ENCODE data around the gene RECQL5. TPM values are rescaled to one million over a fixed set of nuclear protein-coding genes. Genes with fewer than 3 reads are reported as not detected.

The RECQL5 gene
- total and polyA plus RNA-seq, 2 of the 8 experiments (the other 6 are each of a cell fraction or from before 2014, with no cell fraction given), result 15.1 to 41.1 TPM

- no peaks in the 10 kb centered on the region for H3K4me1 ChIP-seq (replicated peaks in 1 of 4; ENCODE audit: control insufficient read depth in 3 of 4, insufficient read depth in 4 of 4, low read length in 3 of 4)
- CTCF ChIA-PET (ENCODE audit: partially characterized antibody), result interaction anchor here (0.6 to 9.1 kb wide), 10 partner anchors 9 to 67 kb away, joined by 3 to 87 read pairs (median 4); partner anchors contain the start of genes ITGB4, RECQL5 and SAP30BP
- H3K4me3 ChIP-seq (ENCODE audit: extremely low read depth in 1 of 4, insufficient read depth in 2 of 4, low read depth in 3 of 4, low read length in 4 of 4), result no peak overlapping the region
- no peaks in the 10 kb centered on the region for H3K79me2 ChIP-seq (ENCODE audit: control insufficient read depth in 1 of 2, insufficient read depth in 2 of 2, low read length in 2 of 2)
- no peak overlapping the region for H2AFZ ChIP-seq (ENCODE audit: low read length)
- H4K5ac ChIP-seq (ENCODE audit: insufficient read length, low read depth, low read length), result no peak overlapping the region
- peaks cover 0 to 6% of the 10 kb centered on the region in 2 experiments for H4K20me1 ChIP-seq (replicated peaks in 1 of 2; ENCODE audit: control insufficient read depth in 1 of 2, insufficient read depth in 2 of 2, low read length in 2 of 2)
- no peak overlapping the region for H2BK15ac ChIP-seq (ENCODE audit: low read length)
- no peak overlapping the region for H3K56ac ChIP-seq (replicated peaks; ENCODE audit: insufficient read length, low read depth, low read length)
- no peaks in the 10 kb centered on the region for H3K9me3 ChIP-seq (ENCODE audit: insufficient read depth in 2 of 2, low read depth in 1 of 2, low read length in 1 of 2)
- POLR2A ChIA-PET (ENCODE audit: partially characterized antibody), result interaction anchor here (0.7 to 1.5 kb wide), 4 partner anchors 10 to 39 kb away, joined by 3 to 4 read pairs (median 4); no protein-coding TSS in a partner anchor
- H2AK5ac ChIP-seq (ENCODE audit: low read depth, low read length), result no peak overlapping the region
- H3K4ac ChIP-seq (replicated peaks; ENCODE audit: insufficient read length, low read depth, low read length), result no peak overlapping the region
- no peak overlapping the region for H3K27ac ChIP-seq (ENCODE audit: low read depth, low read length)
- no peak overlapping the region for H2BK120ac ChIP-seq (replicated peaks; ENCODE audit: low read depth, low read length)
- no peak overlapping the region for H2BK12ac ChIP-seq (ENCODE audit: low read depth, low read length)
- no peak overlapping the region for H4K8ac ChIP-seq (ENCODE audit: extremely low read depth, insufficient read depth, low read length)
- H3K18ac ChIP-seq (ENCODE audit: extremely low read depth, low read length), result no peak overlapping the region
- H3K23ac ChIP-seq (ENCODE audit: insufficient read length), result no peak overlapping the region
- peaks cover 24 to 62% (median 44%) of the 10 kb centered on the region in 4 experiments for H3K36me3 ChIP-seq (ENCODE audit: control insufficient read depth in 2 of 4, insufficient read depth in 4 of 4, low read length in 3 of 4)
- H3K79me1 ChIP-seq (ENCODE audit: low read depth, low read length), result no peaks in the 10 kb centered on the region
- no peaks in the 10 kb centered on the region for H3K27me3 ChIP-seq (replicated peaks in 1 of 4; ENCODE audit: control insufficient read depth in 3 of 4, extremely low read depth in 1 of 4, insufficient read depth in 3 of 4, low read length in 3 of 4)
- 94% methylated on average over 19 of the region's 27 CpGs; no CpG with 5 or more reads in 1 of the 2 experiments for WGBS, 2 experiments (ENCODE audit: extremely low coverage in 1 of 2, insufficient coverage in 1 of 2, insufficient read length in 1 of 2, insufficient replicate concordance in 2 of 2, low coverage in 1 of 2, low lambda C conversion rate in 2 of 2, missing lambda C conversion rate in 1 of 2)
- H3K14ac ChIP-seq (ENCODE audit: insufficient read length), result no peak overlapping the region
- DNase-seq (ENCODE audit: low read depth in 1 of 2, low spot score in 2 of 2) (no peak), FAIRE-seq (no peak)
- H2BK20ac ChIP-seq (ENCODE audit: low read length), result no peak overlapping the region
- no peak overlapping the region for H3K4me2 ChIP-seq (ENCODE audit: insufficient read depth in 1 of 2, low read depth in 2 of 2, low read length in 2 of 2)
- no peak overlapping the region for H2BK5ac ChIP-seq (ENCODE audit: low read depth, low read length)
- H3K23me2 ChIP-seq (ENCODE audit: low read depth, low read length), result no peaks in the 10 kb centered on the region
- H3K9ac ChIP-seq (replicated peaks in 1 of 4; ENCODE audit: extremely low read depth in 1 of 4, low read depth in 3 of 4, low read length in 3 of 4), result no peak overlapping the region
- no peak overlapping the region for H4K91ac ChIP-seq (replicated peaks; ENCODE audit: insufficient read length, low read length)
- TF ChIP-seq ATF3 (IDR thresholded peaks at IDR 0.05; ENCODE audit: insufficient read depth, low read depth, low read length), result no peak
- no peak for TF ChIP-seq SUZ12 (IDR thresholded peaks at IDR 0.05; ENCODE audit: low read length)
- TF ChIP-seq CBX5 (IDR thresholded peaks at IDR 0.05; ENCODE audit: low read depth, low read length), result no peak
- TF ChIP-seq RNF2 (IDR thresholded peaks at IDR 0.05; ENCODE audit: borderline replicate concordance, low read depth, low read length, missing control alignments, poor library complexity, severe bottlenecking), result no peak
- no peak for TF ChIP-seq ZNF274 (IDR thresholded peaks at IDR 0.05; ENCODE audit: borderline replicate concordance, extremely low read depth, low read length)
- TF ChIP-seq CREB1 (IDR thresholded peaks at IDR 0.05), result no peak
- no peak for TF ChIP-seq JUN (IDR thresholded peaks at IDR 0.05; ENCODE audit: low read depth, low read length)
- TF ChIP-seq CEBPB (IDR thresholded peaks at IDR 0.05; ENCODE audit: low read depth, low read length), result no peak
- no peak for TF ChIP-seq EP300 (IDR thresholded peaks at IDR 0.05; ENCODE audit: borderline replicate concordance in 1 of 2, low read depth in 2 of 2, low read length in 2 of 2)
- no peak for TF ChIP-seq EZH2 (IDR thresholded peaks at IDR 0.05; ENCODE audit: low read depth, low read length, severe bottlenecking)
Observed at GRCh38 chr17:75704963-75705875, 38.3 kb upstream of the RECQL5 start.

All from H1 (cell line).